K562 (cell line): Measurements from ENCODE around the gene POLD4. TPM values are rescaled to one million over a fixed set of nuclear protein-coding genes. Genes with fewer than 3 reads are reported as not detected.

Source experiments
- BMI1 ChIP-seq: fragments of 150-350 bp; IDR thresholded peaks from 2 replicates; pipeline ENCODE4 v1.6.1; 2014; ENCODE audit warnings: low read length
- CBFB ChIP-seq: sonication (generic); formaldehyde crosslinking; IDR thresholded peaks from 2 replicates; pipeline ENCODE4 v1.4.0; 2020; ENCODE audit warnings: mild to moderate bottlenecking, missing genetic modification reagents
- EP400 ChIP-seq: fragments of 450-650 bp; IDR thresholded peaks from 2 replicates; pipeline ENCODE4 v1.6.1; 2017; ENCODE audit warnings: antibody characterized with exemption, mild to moderate bottlenecking, moderate library complexity
- FOXJ3 ChIP-seq: sonication (generic); formaldehyde crosslinking; IDR thresholded peaks from 2 replicates; pipeline ENCODE4 v1.4.0; 2020; ENCODE audit warnings: mild to moderate bottlenecking, missing genetic modification reagents
- GTF2A2 ChIP-seq: IDR thresholded peaks from 2 replicates; pipeline ENCODE4 v1.6.1; 2016; ENCODE audit warnings: mild to moderate bottlenecking, missing genetic modification characterization, missing compliant biosample characterization
- HINFP ChIP-seq: fragments of 450-650 bp; conservative IDR thresholded peaks from 2 replicates; pipeline ENCODE4 v1.6.1; 2016; ENCODE audit warnings: missing genetic modification characterization, low read depth, mild to moderate bottlenecking, control low read depth, missing compliant biosample characterization
- LARP7 ChIP-seq: fragments of 450-650 bp; IDR thresholded peaks from 2 replicates; pipeline ENCODE4 v1.6.1; 2016
- MAFK ChIP-seq: IDR thresholded peaks from 2 replicates; pipeline ENCODE4 v1.6.1; 2011; ENCODE audit warnings: low read length, improper control_type of control experiment
- PCBP1 ChIP-seq: fragments of 200-400 bp; formaldehyde crosslinking; IDR thresholded peaks from 2 replicates; pipeline ENCODE4 v1.6.1; 2018; ENCODE audit warnings: mild to moderate bottlenecking, low read depth, low read length; ENCODE audit not compliant: poor library complexity, severe bottlenecking
- RAD21 ChIP-seq, 2 experiments: fragments of 250-450 bp in 1 of 2; fragments of 450-650 bp in 1 of 2; sonication (Bioruptor Pico) in 1 of 2; formaldehyde crosslinking in 1 of 2; IDR thresholded peaks in 1 of 2; conservative IDR thresholded peaks in 1 of 2; 2 replicates each; pipeline versions ENCODE4 v1.4.0 to v1.8.0; 2020 to 2022; ENCODE audit warnings: mild to moderate bottlenecking in 2 of 2, moderate library complexity in 1 of 2
- RBM14 ChIP-seq: fragments of 200-400 bp; formaldehyde crosslinking; IDR thresholded peaks from 2 replicates; pipeline ENCODE4 v1.6.1; 2018; ENCODE audit warnings: low read depth, mild to moderate bottlenecking, low read length, moderate library complexity, borderline replicate concordance; ENCODE audit not compliant: insufficient read depth
- SAP30 ChIP-seq: fragments of 200-600 bp; sonication (generic); IDR thresholded peaks from 2 replicates; pipeline ENCODE4 v1.6.1; 2012; ENCODE audit warnings: borderline replicate concordance, low read depth, mild to moderate bottlenecking, moderate library complexity, low read length, control low read depth, inconsistent platforms; ENCODE audit not compliant: insufficient read depth, poor library complexity, severe bottlenecking
- ZBTB7A ChIP-seq: IDR thresholded peaks from 2 replicates; pipeline ENCODE4 v1.6.1; 2011; ENCODE audit warnings: low read depth, mild to moderate bottlenecking, low read length, moderate library complexity, borderline replicate concordance; ENCODE audit not compliant: control insufficient read depth
- ZNF431 ChIP-seq: sonication (generic); formaldehyde crosslinking; IDR thresholded peaks from 2 replicates; pipeline ENCODE4 v1.8.0; 2022; ENCODE audit warnings: mild to moderate bottlenecking, missing genetic modification reagents
- polyA plus RNA-seq, 8 experiments: library from polyadenylated mRNA; depleted of rRNA in 4 of 8; stranded (reverse) in 5 of 8; unstranded in 3 of 8; fragments of >200 nt; fragmentation: Nextera tagmentation in 2 of 8; fragmentation: Illumina TruSeq in 1 of 8; extraction: Ambion mirVana in 2 of 8; extraction: Trizol in 1 of 8; gene quantifications; 2 replicates each; pipeline versions ENCODE4 v1.2.1 to v1.2.3, GENCODE V29; 2011 to 2014; ENCODE audit warnings: inconsistent platforms in 1 of 8, missing spikeins in 1 of 8
- total RNA-seq, 7 experiments: library from RNA; depleted of rRNA in 6 of 7; stranded (reverse); fragments of >200 nt in 6 of 7; fragmentation: Illumina TruSeq in 2 of 7; extraction: Trizol in 2 of 7; gene quantifications; 2 replicates each; pipeline versions ENCODE4 v1.2.1 to v1.2.3, GENCODE V29; 2011 to 2021; ENCODE audit warnings: low replicate concordance in 1 of 7
- TF ChIP-seq, protein P1 (sequence below), 2 experiments: fragments of 150-350 bp in 1 of 2; IDR thresholded peaks; 2 replicates each; pipeline ENCODE4 v1.6.1; 2012 to 2016; ENCODE audit warnings: low read depth in 2 of 2, low read length in 2 of 2, mild to moderate bottlenecking in 1 of 2, moderate library complexity in 1 of 2
- TF ChIP-seq, protein P2 (sequence below): sonication (generic); formaldehyde crosslinking; IDR thresholded peaks from 2 replicates; pipeline ENCODE4 v1.8.0; 2022; ENCODE audit warnings: mild to moderate bottlenecking, missing genetic modification reagents
- TF ChIP-seq, protein P3 (sequence below), 2 experiments: IDR thresholded peaks in 1 of 2; conservative IDR thresholded peaks in 1 of 2; 2 replicates each; pipeline ENCODE4 v1.6.1; 2016; ENCODE audit warnings: low read depth in 2 of 2, mild to moderate bottlenecking in 1 of 2, missing compliant biosample characterization in 1 of 2, missing genetic modification characterization in 1 of 2, moderate library complexity in 1 of 2

POLD4 gene
- total and polyA plus RNA-seq, 9 of the 15 experiments (the other 6 are each of a cell fraction or from before 2014, with no cell fraction given), result 5.8 to 64.5 (median 18.3) TPM

GRCh38 chr11:67317205-67317887 lies 36.0 kb downstream of the POLD4 start (continued):
- TF ChIP-seq, protein P1, sequence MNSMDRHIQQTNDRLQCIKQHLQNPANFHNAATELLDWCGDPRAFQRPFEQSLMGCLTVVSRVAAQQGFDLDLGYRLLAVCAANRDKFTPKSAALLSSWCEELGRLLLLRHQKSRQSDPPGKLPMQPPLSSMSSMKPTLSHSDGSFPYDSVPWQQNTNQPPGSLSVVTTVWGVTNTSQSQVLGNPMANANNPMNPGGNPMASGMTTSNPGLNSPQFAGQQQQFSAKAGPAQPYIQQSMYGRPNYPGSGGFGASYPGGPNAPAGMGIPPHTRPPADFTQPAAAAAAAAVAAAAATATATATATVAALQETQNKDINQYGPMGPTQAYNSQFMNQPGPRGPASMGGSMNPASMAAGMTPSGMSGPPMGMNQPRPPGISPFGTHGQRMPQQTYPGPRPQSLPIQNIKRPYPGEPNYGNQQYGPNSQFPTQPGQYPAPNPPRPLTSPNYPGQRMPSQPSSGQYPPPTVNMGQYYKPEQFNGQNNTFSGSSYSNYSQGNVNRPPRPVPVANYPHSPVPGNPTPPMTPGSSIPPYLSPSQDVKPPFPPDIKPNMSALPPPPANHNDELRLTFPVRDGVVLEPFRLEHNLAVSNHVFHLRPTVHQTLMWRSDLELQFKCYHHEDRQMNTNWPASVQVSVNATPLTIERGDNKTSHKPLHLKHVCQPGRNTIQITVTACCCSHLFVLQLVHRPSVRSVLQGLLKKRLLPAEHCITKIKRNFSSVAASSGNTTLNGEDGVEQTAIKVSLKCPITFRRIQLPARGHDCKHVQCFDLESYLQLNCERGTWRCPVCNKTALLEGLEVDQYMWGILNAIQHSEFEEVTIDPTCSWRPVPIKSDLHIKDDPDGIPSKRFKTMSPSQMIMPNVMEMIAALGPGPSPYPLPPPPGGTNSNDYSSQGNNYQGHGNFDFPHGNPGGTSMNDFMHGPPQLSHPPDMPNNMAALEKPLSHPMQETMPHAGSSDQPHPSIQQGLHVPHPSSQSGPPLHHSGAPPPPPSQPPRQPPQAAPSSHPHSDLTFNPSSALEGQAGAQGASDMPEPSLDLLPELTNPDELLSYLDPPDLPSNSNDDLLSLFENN (IDR thresholded peaks at IDR 0.05; ENCODE audit: low read depth in 2 of 2, low read length in 2 of 2), result peak in 1 of 2 experiments; percentile 42; a peak in 1 of 4 replicates
- TF ChIP-seq MAFK, result no peak
- TF ChIP-seq, protein P2, sequence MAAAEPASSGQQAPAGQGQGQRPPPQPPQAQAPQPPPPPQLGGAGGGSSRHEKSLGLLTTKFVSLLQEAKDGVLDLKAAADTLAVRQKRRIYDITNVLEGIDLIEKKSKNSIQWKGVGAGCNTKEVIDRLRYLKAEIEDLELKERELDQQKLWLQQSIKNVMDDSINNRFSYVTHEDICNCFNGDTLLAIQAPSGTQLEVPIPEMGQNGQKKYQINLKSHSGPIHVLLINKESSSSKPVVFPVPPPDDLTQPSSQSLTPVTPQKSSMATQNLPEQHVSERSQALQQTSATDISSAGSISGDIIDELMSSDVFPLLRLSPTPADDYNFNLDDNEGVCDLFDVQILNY (CRISPR knock-in tag), result 0 out of 2 replicates have a peak, but pooled peaks have one; percentile 11
- TF ChIP-seq BMI1, result peak; percentile 99
- peak; percentile 88 for TF ChIP-seq EP400
- TF ChIP-seq ZBTB7A, result peak; percentile 80; the same call in 1 of the 2 replicates
- TF ChIP-seq RAD21 (CRISPR knock-in tag; conservative IDR thresholded peaks at IDR 0.05 in 1 of 2, IDR thresholded peaks at IDR 0.05 in 1 of 2), result peak; percentile 99 to 100
- TF ChIP-seq PCBP1, result peak; percentile 45
- TF ChIP-seq RBM14, result 0 out of 2 replicates have a peak, but pooled peaks have one; percentile 18
- 0 out of 2 replicates have a peak, but pooled peaks have one; percentile 36 for TF ChIP-seq HINFP (tag)
- TF ChIP-seq GTF2A2 (tag), result no peak
- peak; percentile 100 for TF ChIP-seq CBFB (CRISPR knock-in tag)
- no peak for TF ChIP-seq FOXJ3
- TF ChIP-seq, protein P3, sequence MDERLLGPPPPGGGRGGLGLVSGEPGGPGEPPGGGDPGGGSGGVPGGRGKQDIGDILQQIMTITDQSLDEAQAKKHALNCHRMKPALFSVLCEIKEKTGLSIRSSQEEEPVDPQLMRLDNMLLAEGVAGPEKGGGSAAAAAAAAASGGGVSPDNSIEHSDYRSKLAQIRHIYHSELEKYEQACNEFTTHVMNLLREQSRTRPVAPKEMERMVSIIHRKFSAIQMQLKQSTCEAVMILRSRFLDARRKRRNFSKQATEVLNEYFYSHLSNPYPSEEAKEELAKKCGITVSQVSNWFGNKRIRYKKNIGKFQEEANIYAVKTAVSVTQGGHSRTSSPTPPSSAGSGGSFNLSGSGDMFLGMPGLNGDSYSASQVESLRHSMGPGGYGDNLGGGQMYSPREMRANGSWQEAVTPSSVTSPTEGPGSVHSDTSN (CRISPR knock-in tag; IDR thresholded peaks at IDR 0.05; ENCODE audit: low read depth), result no peak
- TF ChIP-seq, protein P3 (tag; conservative IDR thresholded peaks at IDR 0.05; ENCODE audit: low read depth), result no peak
- TF ChIP-seq SAP30, result no peak
- no peak for TF ChIP-seq LARP7
- TF ChIP-seq ZNF431, result peak; percentile 42; the same call in 1 of the 2 replicates
